Body of pancreas (tissue), 4 donors: ENCODE results near the gene PEX11B.

Experiments
- POLR2A ChIP-seq, 3 donors: fragments of 450-650 bp; IDR thresholded peaks; one replicate each; pipeline ENCODE4 v1.6.1; 2016; ENCODE audit warnings: antibody characterized with exemption in 3 of 3, mild to moderate bottlenecking in 2 of 3
- TF ChIP-seq, protein P1 (sequence below), 7 experiments: fragments of 450-650 bp in 4 of 7; fragments of 200-600 bp in 3 of 7; sonication (generic) in 3 of 7; IDR thresholded peaks; one replicate each; pipeline ENCODE4 v1.5.1; 2016 to 2019; ENCODE audit warnings: antibody characterized with exemption in 7 of 7

DNA sequence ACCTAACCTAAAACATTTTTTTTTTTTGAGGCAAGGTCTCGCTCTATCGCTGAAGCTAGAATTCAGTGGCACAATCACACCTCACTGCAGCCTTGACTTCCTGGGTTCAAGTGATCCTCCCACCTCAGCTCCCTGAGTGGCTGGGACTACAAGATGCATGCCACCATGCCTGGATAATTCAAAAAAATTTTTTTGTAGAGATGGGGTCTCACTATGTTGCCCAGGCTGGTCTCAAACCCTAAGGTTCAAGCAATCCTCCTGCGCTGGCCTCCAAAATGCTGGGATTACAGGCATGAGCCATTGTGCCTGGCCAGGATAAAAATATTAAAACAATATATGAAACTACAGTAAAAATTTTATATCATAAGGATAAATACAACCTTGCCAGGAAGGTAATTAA is 34.4 kb upstream of the PEX11B start:
- TF ChIP-seq, protein P1, sequence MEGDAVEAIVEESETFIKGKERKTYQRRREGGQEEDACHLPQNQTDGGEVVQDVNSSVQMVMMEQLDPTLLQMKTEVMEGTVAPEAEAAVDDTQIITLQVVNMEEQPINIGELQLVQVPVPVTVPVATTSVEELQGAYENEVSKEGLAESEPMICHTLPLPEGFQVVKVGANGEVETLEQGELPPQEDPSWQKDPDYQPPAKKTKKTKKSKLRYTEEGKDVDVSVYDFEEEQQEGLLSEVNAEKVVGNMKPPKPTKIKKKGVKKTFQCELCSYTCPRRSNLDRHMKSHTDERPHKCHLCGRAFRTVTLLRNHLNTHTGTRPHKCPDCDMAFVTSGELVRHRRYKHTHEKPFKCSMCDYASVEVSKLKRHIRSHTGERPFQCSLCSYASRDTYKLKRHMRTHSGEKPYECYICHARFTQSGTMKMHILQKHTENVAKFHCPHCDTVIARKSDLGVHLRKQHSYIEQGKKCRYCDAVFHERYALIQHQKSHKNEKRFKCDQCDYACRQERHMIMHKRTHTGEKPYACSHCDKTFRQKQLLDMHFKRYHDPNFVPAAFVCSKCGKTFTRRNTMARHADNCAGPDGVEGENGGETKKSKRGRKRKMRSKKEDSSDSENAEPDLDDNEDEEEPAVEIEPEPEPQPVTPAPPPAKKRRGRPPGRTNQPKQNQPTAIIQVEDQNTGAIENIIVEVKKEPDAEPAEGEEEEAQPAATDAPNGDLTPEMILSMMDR (IDR thresholded peaks at IDR 0.05): no peak
- no peak for TF ChIP-seq POLR2A (IDR thresholded peaks at IDR 0.05)
